ENCODE results near the gene CNTNAP5. TPM values are rescaled to one million over a fixed set of nuclear protein-coding genes. Genes with fewer than 3 reads are reported as not detected.

The CNTNAP5 gene
- total and polyA plus RNA-seq, 4 donors = not detected

- Histone ChIP-seq H3K9me3 (ENCODE audit: control insufficient read depth in 4 of 4, low read length in 3 of 4) (no peaks in the 10 kb centered on the region), H3K27me3 (ENCODE audit: control insufficient read depth in 4 of 4, insufficient read depth in 4 of 4, low read length in 3 of 4) (peaks cover 0 to 6% (median 0%) of the 10 kb centered on the region in 4 donors), H3K27ac (ENCODE audit: low read depth in 1 of 2, low read length in 2 of 2) (no peak overlapping the region), H3K9ac (ENCODE audit: low read depth in 1 of 2, low read length in 2 of 2) (no peak overlapping the region), H3K4me3 (ENCODE audit: low read depth in 1 of 3, low read length in 3 of 3) (no peak overlapping the region), H3K36me3 (ENCODE audit: control insufficient read depth in 4 of 4, insufficient read depth in 3 of 4, low read depth in 1 of 4, low read length in 3 of 4) (no peaks in the 10 kb centered on the region), H3K4me1 (ENCODE audit: control insufficient read depth in 4 of 4, insufficient read depth in 4 of 4, low read length in 3 of 4) (no peaks in the 10 kb centered on the region)
- 49% methylated on average over 1 of the region's 1 CpG for WGBS
- no peak for TF ChIP-seq TAF1 (conservative IDR thresholded peaks at IDR 0.05)
- TF ChIP-seq HNF4G (IDR thresholded peaks at IDR 0.05) = no peak
- no peak for TF ChIP-seq FOXA1 (IDR thresholded peaks at IDR 0.05)
- no peak for TF ChIP-seq RAD21 (IDR thresholded peaks at IDR 0.05)
- TF ChIP-seq NR2F2 (IDR thresholded peaks at IDR 0.05) = no peak
- no peak for TF ChIP-seq ZBTB33 (IDR thresholded peaks at IDR 0.05)
- no peak for DNase-seq (ENCODE audit: low spot score)
Observed at GRCh38 chr2:124755386-124755785, 730.3 kb downstream of the CNTNAP5 start.

DNA sequence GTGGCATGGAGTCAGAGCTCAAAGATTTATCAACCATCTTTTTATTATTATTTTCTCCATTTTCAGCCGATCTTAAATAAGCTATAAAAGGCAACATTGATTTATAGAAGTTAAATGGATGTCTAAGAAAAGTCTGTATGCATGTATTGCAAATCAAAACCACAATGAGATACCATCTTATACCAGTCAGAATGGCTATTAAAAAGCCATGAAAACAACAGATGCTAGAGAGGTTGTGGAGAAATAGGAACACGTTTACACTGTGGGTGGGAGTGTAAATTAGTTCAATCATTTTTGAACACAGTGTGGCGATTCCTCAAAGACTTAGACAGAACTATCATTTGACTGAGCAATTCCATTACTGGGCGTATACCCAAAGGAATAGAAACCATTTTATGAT lies 731.0 kb downstream of the CNTNAP5 start:
- no peak for DNase-seq (ENCODE audit: low spot score)
- Histone ChIP-seq H3K4me1 (ENCODE audit: control insufficient read depth in 4 of 4, insufficient read depth in 4 of 4, low read length in 3 of 4) (no peaks in the 10 kb centered on the region), H3K36me3 (ENCODE audit: control insufficient read depth in 4 of 4, insufficient read depth in 3 of 4, low read depth in 1 of 4, low read length in 3 of 4) (no peaks in the 10 kb centered on the region), H3K9me3 (ENCODE audit: control insufficient read depth in 4 of 4, low read length in 3 of 4) (no peaks in the 10 kb centered on the region), H3K27ac (ENCODE audit: low read depth in 1 of 2, low read length in 2 of 2) (no peak overlapping the region), H3K9ac (ENCODE audit: low read depth in 1 of 2, low read length in 2 of 2) (no peak overlapping the region), H3K4me3 (ENCODE audit: low read depth in 1 of 3, low read length in 3 of 3) (no peak overlapping the region), H3K27me3 (ENCODE audit: control insufficient read depth in 4 of 4, insufficient read depth in 4 of 4, low read length in 3 of 4) (peaks cover 0 to 6% (median 0%) of the 10 kb centered on the region in 4 donors)
- TF ChIP-seq HNF4G (IDR thresholded peaks at IDR 0.05) (no peak), GABPA (IDR thresholded peaks at IDR 0.05 in 1 of 2, conservative IDR thresholded peaks at IDR 0.05 in 1 of 2) (no peak), YY1 (IDR thresholded peaks at IDR 0.05) (no peak)
- 59% methylated on average over 4 of the region's 4 CpGs for WGBS

DNA sequence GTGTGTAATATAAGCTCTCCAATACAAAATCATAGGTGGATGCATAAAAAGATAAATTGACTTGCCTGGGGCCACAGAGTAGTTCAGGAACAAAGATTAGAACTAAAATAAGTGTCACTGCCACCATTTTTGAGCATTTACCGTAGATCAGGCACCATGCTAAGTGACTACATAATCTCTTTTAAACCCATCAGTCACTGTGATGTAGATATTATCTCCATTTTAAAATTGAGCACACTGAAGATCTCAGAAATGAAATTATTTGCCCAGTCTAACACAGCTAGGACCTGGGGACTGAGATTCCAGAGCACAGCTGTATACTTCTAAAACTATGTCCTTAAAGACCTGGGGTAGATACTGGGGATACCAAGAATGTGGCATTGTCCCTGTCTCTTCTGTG lies 737.3 kb downstream of the CNTNAP5 start:
- TF ChIP-seq JUND (IDR thresholded peaks at IDR 0.05) (no peak), ATF3 (IDR thresholded peaks at IDR 0.05) (no peak), FOXA1 (IDR thresholded peaks at IDR 0.05) (no peak), TAF1 (conservative IDR thresholded peaks at IDR 0.05) (no peak)
- TF ChIP-seq, protein P1, sequence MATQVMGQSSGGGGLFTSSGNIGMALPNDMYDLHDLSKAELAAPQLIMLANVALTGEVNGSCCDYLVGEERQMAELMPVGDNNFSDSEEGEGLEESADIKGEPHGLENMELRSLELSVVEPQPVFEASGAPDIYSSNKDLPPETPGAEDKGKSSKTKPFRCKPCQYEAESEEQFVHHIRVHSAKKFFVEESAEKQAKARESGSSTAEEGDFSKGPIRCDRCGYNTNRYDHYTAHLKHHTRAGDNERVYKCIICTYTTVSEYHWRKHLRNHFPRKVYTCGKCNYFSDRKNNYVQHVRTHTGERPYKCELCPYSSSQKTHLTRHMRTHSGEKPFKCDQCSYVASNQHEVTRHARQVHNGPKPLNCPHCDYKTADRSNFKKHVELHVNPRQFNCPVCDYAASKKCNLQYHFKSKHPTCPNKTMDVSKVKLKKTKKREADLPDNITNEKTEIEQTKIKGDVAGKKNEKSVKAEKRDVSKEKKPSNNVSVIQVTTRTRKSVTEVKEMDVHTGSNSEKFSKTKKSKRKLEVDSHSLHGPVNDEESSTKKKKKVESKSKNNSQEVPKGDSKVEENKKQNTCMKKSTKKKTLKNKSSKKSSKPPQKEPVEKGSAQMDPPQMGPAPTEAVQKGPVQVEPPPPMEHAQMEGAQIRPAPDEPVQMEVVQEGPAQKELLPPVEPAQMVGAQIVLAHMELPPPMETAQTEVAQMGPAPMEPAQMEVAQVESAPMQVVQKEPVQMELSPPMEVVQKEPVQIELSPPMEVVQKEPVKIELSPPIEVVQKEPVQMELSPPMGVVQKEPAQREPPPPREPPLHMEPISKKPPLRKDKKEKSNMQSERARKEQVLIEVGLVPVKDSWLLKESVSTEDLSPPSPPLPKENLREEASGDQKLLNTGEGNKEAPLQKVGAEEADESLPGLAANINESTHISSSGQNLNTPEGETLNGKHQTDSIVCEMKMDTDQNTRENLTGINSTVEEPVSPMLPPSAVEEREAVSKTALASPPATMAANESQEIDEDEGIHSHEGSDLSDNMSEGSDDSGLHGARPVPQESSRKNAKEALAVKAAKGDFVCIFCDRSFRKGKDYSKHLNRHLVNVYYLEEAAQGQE (IDR thresholded peaks at IDR 0.05) = no peak
- DNase-seq (ENCODE audit: low spot score) = no peak
- no peak overlapping the region for H3K4me3 ChIP-seq (ENCODE audit: low read depth in 1 of 3, low read length in 3 of 3)
- no peaks in the 10 kb centered on the region for H3K9me3 ChIP-seq (ENCODE audit: control insufficient read depth in 4 of 4, low read length in 3 of 4)
- H3K36me3 ChIP-seq (ENCODE audit: control insufficient read depth in 4 of 4, insufficient read depth in 3 of 4, low read depth in 1 of 4, low read length in 3 of 4) = no peaks in the 10 kb centered on the region
- 75% methylated on average over 1 of the region's 1 CpG for WGBS
- H3K4me1 ChIP-seq (ENCODE audit: control insufficient read depth in 4 of 4, insufficient read depth in 4 of 4, low read length in 3 of 4) = no peaks in the 10 kb centered on the region
- no peak overlapping the region for H3K27ac ChIP-seq (ENCODE audit: low read depth in 1 of 2, low read length in 2 of 2)
- H3K27me3 ChIP-seq (ENCODE audit: control insufficient read depth in 4 of 4, insufficient read depth in 4 of 4, low read length in 3 of 4) = no peaks in the 10 kb centered on the region
- H3K9ac ChIP-seq (ENCODE audit: low read depth in 1 of 2, low read length in 2 of 2) = no peak overlapping the region
